Mucosa of rectum (tissue), 2 donors: ENCODE results near the gene CORO2A.
"Not testable (repeated sequence)": the region's sequence is repeated elsewhere in the genome, so short reads cannot be mapped to it uniquely, and the experiment has no call there.

ENCODE experiments used
- H3K27ac ChIP-seq, 2 donors: one replicate each; pipeline ENCODE4 v1.7.0; 2013; ENCODE audit warnings: inconsistent platforms in 2 of 2, low read depth in 2 of 2, low read length in 2 of 2
- H3K27me3 ChIP-seq, 2 donors: one replicate each; pipeline ENCODE4 v1.7.0; 2013; ENCODE audit warnings: low read length in 2 of 2; ENCODE audit not compliant: control insufficient read depth in 2 of 2, insufficient read depth in 2 of 2
- H3K36me3 ChIP-seq, 2 donors: one replicate each; pipeline ENCODE4 v1.7.0; 2013; ENCODE audit warnings: low read length in 2 of 2; ENCODE audit not compliant: control insufficient read depth in 2 of 2, insufficient read depth in 2 of 2
- H3K4me1 ChIP-seq, 2 donors: one replicate each; pipeline ENCODE4 v1.7.0; 2013; ENCODE audit warnings: low read length in 2 of 2, mild to moderate bottlenecking in 1 of 2; ENCODE audit not compliant: control insufficient read depth in 2 of 2, insufficient read depth in 2 of 2
- H3K4me3 ChIP-seq, 2 donors: one replicate each; pipeline ENCODE4 v1.7.0; 2013; ENCODE audit warnings: low read length in 2 of 2
- H3K9ac ChIP-seq, 2 donors: one replicate each; pipeline ENCODE4 v1.7.0; 2013; ENCODE audit warnings: low read length in 2 of 2, low read depth in 1 of 2, mild to moderate bottlenecking in 1 of 2
- H3K9me3 ChIP-seq, 2 donors: one replicate each; pipeline ENCODE4 v1.7.0; 2013; ENCODE audit warnings: low read length in 2 of 2; ENCODE audit not compliant: control insufficient read depth in 2 of 2
- donor health status: healthy.
- donor health status: Normal muscosa, but diverticular disease.

The CORO2A gene

DNA sequence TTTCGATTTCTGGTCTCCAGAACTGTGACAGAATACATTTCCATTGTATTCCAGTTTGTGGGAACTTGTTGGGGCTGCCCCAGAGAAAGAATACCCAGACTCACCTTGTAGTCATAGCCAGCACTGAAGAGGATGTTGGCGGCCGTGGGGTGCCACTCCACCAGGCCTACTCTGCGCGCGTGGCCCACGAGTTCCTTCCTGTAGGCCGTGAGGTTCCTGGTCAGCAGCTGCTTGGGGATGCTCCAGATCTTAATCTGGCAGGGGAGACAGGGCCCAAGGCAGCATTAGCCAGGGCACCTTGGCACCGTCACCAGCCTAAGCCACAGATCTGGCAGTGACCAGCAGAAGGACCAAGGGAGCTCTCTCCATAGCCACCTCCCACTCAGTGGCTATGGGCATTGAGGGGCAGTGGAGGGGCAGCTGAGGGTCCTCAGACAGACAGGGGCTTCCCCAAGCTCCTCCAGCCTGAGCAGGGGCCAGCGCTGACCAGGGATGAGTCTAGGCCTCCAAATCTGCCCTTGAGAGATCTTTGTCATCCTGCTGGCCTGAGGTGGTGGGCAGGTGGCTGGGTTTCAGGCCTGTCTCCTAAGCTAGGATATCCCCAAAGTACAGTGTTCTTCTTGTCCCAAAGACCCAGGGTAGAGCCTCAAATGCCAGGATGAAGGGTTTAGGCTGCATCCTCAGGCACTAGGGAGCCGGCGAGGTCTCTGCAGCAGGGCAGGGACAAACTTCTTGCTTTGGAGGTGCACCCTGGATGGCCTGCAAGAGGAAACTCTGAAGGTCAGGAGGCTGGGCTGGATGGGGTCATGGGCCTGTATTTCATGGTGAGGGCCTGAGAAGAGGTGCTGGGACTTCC, 57.5 kb downstream of the CORO2A start:
- H3K27ac ChIP-seq = no peak overlapping the region

DNA sequence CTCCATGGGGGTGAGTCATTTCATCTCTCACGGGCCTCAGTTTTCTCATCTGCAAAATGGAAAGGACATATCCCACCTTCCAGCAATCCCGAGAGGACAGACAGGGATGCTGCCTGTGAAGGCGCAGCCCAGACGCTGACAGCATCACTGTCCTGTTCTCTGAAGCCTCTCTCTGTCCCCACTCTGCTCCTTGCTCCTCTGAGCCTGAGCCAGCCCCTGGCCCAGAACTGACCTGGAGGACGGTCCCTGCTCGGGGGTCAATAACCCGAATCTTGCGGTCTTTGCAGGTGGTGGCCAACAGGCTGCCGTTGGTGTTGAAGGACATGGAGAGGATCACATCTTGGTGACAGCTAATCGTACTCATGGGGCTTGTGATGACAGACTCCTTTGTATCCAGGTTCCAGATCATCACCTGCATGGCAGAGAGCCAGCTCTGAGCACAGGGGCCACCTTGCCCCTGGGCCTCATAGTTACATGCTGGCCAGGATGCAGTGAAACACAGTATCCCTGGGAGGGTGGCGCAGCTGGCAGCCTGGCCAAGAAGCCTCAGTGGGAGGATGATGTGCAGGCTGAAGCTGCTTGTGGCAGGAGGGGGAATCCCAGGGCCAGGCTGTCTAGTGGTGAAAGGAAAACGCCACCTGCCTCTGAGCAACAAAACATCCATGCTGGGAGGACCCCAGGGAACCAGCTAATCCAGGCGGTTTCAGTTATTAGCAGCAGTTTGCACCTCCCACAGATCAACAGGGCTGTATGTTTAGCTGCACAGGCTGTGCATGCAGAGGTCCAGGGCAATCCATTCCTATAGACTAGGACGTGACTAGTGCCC, 59.4 kb downstream of the CORO2A start:
- Histone ChIP-seq H3K27ac (no peak overlapping the region), H3K4me1 (no peaks in the 10 kb centered on the region), H3K27me3 (no peaks in the 10 kb centered on the region), H3K36me3 (peaks cover 22 to 42% of the 10 kb centered on the region in 2 donors), H3K9ac (no peak overlapping the region), H3K9me3 (no peaks in the 10 kb centered on the region), H3K4me3 (no peak overlapping the region)

More for the DNA sequence above, 57.5 kb downstream of the CORO2A start:
- Histone ChIP-seq H3K27me3 (no peaks in the 10 kb centered on the region), H3K9me3 (no peaks in the 10 kb centered on the region), H3K4me3 (no peak overlapping the region), H3K4me1 (no peaks in the 10 kb centered on the region), H3K9ac (no peak overlapping the region), H3K36me3 (peaks cover 14 to 30% of the 10 kb centered on the region in 2 donors)

DNA sequence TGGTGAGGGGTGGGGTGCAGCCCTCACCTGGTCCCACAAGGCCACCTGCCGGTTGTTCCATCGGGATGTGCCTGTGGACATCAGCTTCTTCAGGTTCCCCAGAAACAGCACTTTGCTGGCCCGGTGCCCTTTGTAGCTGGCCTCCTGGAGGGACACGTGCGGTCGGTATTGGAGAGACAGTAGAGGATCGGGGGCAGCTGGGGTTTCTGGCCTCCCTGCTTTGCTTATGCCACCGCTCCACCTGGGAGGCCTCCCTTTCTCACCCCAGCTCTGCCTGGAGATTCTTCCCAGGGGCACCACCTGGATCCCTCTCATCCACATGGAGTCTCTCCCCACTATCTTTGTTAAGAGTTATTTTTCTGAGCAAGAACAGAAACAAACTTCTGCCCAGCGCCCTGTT, 60.3 kb downstream of the CORO2A start:
- Histone ChIP-seq H3K27ac (no peak overlapping the region), H3K36me3 (peaks cover 20 to 44% of the 10 kb centered on the region in 2 donors), H3K9ac (no peak overlapping the region), H3K4me1 (no peaks in the 10 kb centered on the region), H3K9me3 (no peaks in the 10 kb centered on the region), H3K27me3 (no peaks in the 10 kb centered on the region), H3K4me3 (no peak overlapping the region)

DNA sequence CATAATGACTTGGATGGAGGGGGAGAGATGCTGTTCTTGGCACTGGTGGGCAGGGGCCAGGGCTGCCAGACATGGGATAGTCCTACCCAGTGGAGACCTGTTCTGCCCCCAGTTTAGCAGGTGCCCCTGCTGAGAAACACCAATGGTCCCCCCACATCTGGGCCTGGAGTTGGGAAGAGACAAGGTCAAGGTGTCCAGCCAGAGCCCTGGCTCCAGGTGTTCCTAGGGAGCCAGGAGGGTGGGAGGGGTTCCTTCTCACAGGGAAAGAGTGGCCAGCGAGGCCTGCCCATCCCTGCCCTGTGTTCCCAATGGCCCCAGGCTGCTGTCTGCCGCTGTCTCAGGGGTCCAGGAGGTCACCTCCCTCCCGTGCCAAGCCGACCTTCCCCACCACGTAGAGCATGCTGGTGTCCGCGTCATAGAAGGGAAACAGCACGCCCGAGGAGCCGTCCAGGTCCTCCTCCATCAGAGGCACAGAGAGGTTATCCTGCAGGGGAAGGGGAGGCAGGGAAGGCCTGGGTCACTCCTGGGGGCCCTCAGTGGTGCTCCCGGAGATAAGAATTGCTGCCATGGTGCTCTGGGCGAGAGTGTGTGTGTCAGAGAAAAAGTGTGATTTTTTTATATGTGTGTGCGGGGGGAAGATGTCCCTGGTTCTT, 61.7 kb downstream of the CORO2A start:
- Histone ChIP-seq H3K9ac (no peak overlapping the region), H3K27me3 (no peaks in the 10 kb centered on the region), H3K4me1 (no peaks in the 10 kb centered on the region), H3K4me3 (no peak overlapping the region), H3K9me3 (no peaks in the 10 kb centered on the region), H3K36me3 (peaks cover 25 to 45% of the 10 kb centered on the region in 2 donors), H3K27ac (no peak overlapping the region)

DNA sequence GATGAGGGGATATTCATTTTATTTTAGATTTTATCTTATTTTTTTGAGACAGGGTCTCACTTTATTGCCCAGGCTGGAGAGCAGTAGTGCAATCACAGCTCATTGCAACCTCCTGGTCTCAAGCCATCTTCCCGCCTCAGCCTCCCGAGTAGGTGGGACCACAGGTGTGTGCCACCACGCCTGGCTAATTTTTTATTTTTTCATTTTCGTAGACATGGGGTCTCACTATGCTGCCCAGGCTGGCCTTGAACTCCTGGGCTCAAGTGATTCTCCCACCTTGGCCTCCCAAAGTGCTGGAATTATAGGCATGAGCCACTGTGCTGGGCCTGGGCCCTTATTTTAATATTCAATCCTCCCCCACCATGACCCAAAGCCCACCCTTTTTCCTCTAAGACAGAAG, 62.4 kb downstream of the CORO2A start:
- not testable (repeated sequence) for H3K4me1 ChIP-seq, H3K27ac ChIP-seq, H3K9ac ChIP-seq, H3K9me3 ChIP-seq, H3K4me3 ChIP-seq, H3K27me3 ChIP-seq
- H3K36me3 ChIP-seq = peaks cover 29 to 45% of the 10 kb centered on the region in 2 donors

DNA sequence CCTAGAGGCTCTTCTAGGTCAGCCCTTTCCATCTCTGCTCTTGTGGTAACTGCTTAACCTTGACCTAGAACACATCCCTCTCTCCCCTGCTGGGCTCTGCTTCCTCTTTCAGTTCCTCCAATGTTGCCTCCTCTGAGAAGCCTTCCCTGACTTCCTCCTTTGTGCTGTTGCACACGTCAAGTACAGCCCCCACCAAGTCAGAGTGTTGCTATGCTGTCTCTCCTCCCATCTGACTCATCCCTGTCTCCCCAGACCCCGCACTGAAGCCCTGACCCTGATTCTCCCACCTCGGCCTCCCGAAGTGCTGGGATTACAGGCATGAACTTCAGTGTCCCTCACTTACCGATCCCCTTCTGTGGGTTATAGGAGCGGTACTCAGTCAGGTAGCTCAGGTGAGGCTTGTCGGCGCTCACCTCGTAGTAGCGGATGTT, 63.0 kb downstream of the CORO2A start:
- Histone ChIP-seq H3K4me3 (no peak overlapping the region), H3K4me1 (no peaks in the 10 kb centered on the region), H3K36me3 (peaks cover 33 to 48% of the 10 kb centered on the region in 2 donors), H3K27me3 (no peaks in the 10 kb centered on the region), H3K9ac (no peak overlapping the region), H3K27ac (no peak overlapping the region), H3K9me3 (no peaks in the 10 kb centered on the region)

DNA sequence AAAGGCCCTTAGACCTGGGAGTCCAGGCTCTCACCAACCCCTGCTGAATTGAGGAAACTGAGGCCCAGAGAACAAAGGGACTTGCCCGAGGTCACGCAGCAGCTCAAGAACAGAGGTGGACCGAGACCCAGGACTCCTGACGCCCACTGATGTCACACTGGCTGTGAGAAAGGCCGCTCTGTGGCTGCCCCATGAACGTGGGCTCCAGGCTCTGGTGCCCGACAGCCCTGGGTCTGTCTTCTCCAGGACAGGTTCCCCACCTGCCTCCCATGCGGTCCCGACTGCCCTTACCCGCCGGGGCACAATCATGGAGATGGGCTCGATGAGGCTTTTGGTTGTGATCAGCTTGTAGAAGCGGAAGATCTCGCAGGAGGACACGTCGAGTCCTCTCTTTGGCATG, 64.1 kb downstream of the CORO2A start:
- Histone ChIP-seq H3K27me3 (no peaks in the 10 kb centered on the region), H3K4me1 (no peaks in the 10 kb centered on the region), H3K9me3 (no peaks in the 10 kb centered on the region), H3K4me3 (no peak overlapping the region), H3K36me3 (peaks cover 30 to 42% of the 10 kb centered on the region in 2 donors), H3K9ac (no peak overlapping the region), H3K27ac (no peak overlapping the region)

DNA sequence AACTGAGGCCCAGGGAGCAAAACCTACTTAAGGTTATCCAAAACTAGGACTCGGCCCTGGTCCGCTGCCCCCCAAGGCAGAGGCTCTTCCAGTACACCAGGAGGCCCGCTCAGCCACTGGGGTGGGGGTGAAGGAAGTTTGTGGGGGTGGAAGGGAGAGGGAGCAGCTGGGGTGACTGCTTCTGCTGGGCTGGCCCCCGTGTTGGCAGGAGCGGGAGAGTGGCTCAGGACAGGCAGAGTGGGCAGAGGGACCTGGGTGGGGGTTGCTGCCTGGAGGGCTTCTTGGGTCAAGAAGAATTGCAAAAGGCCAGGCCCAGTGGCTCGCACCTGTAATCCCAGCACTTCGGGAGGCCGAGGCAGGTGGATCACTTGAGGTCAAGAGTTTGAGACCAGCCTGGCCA, 65.2 kb downstream of the CORO2A start:
- Histone ChIP-seq H3K9me3 (no peaks in the 10 kb centered on the region), H3K36me3 (peaks cover 23 to 32% of the 10 kb centered on the region in 2 donors), H3K4me3 (no peak overlapping the region), H3K27me3 (no peaks in the 10 kb centered on the region), H3K27ac (no peak overlapping the region), H3K9ac (no peak overlapping the region), H3K4me1 (no peaks in the 10 kb centered on the region)

DNA sequence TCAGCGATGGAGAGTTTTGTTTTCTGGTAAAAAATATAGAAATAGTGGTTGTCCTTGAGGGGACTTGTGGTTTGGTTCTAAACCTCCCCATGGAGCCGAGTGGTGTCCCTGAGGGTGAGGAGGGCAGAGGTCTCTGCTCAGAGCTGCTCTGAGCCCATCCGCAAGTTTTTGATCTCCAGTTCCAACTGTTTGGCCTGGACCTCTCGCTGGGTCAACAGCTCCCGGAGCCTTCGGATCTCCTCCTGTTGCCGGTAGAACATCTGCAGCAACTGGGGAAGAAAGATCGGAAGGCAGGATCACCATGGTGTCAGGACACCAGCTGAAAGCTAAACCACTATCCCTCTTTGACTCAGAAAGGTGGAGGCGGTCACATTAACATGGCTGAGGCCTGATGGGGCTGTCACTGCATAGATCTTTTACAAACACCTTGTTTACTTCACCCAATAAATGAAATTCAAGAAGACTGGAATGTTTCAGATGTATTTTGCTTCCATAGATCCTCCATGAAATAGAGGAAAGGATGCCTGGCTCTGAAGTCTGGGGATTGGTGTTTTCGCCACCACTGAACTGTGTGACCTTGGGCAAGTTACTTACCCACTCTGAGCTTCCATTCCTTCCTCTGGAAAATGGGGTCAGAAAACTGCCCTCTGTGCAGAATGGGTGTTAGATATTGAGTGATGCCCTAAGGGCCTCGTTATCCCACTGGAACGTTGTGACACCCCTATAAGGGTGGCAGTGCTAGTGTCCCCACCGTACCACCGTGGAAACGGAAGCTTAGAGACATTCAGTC, 67.6 kb downstream of the CORO2A start:
- H3K36me3 ChIP-seq = peaks cover 23 to 29% of the 10 kb centered on the region in 2 donors

More for the DNA sequence above, 67.6 kb downstream of the CORO2A start:
- Histone ChIP-seq H3K9ac (no peak overlapping the region), H3K27ac (no peak overlapping the region), H3K4me3 (no peak overlapping the region), H3K9me3 (no peaks in the 10 kb centered on the region), H3K27me3 (no peaks in the 10 kb centered on the region), H3K4me1 (peaks cover 17 to 19% of the 10 kb centered on the region in 2 donors)
